Skeletal muscle satellite cell (primary cell): ENCODE data around the gene SLC25A4.
"Not testable (repeated sequence)": the region's sequence is repeated elsewhere in the genome, so short reads cannot be mapped to it uniquely, and the experiment has no call there.

Experiments used
- H3K27me3 ChIP-seq: 2 replicates; pipeline ENCODE4 v1.7.0; 2013; ENCODE audit warnings: low read length; ENCODE audit not compliant: control insufficient read depth, insufficient read depth
- H3K36me3 ChIP-seq: 2 replicates; pipeline ENCODE4 v1.7.0; 2013; ENCODE audit warnings: mild to moderate bottlenecking, control low read depth, low read length; ENCODE audit not compliant: insufficient read depth
- H3K4me1 ChIP-seq: 2 replicates; pipeline ENCODE4 v1.7.0; 2013; ENCODE audit warnings: low read length; ENCODE audit not compliant: control insufficient read depth, insufficient read depth
- H3K4me2 ChIP-seq: 2 replicates; pipeline ENCODE4 v1.7.0; 2013; ENCODE audit warnings: mild to moderate bottlenecking, low read length
- H3K4me3 ChIP-seq: 2 replicates; pipeline ENCODE4 v1.7.0; 2013; ENCODE audit warnings: low read length
- H3K9ac ChIP-seq: 2 replicates; pipeline ENCODE4 v1.7.0; 2013; ENCODE audit warnings: mild to moderate bottlenecking, low read depth, low read length, moderate library complexity
- H3K9me3 ChIP-seq: replicated peaks from 2 replicates; pipeline ENCODE4 v1.7.0; 2013; ENCODE audit warnings: mild to moderate bottlenecking, control low read depth, low read length

SLC25A4 gene

DNA sequence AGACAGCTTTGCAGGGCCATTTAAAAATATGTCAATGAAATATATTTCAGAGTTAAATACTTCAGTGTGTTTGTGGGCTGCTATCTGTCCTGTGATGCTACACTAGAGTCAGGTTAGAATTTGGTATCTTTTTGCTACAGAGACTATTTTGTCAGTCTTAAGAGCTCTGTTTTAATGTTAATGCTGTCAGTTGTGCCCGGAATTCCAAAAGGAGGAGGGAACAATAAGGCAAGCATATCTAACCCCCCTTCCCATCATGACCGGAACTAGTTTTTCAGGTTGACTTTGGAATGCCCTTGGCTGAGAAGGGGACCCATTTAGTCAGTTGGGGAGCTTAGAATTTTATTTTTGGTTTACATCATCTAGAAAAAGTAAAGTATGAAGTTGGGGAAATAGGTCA, 34.9 kb upstream of the SLC25A4 start:
- Histone ChIP-seq H3K36me3 (no peaks in the 10 kb centered on the region), H3K4me1 (peaks cover 15% of the 10 kb centered on the region), H3K27me3 (peaks cover 29% of the 10 kb centered on the region), H3K9me3 (no peaks in the 10 kb centered on the region), H3K4me2 (no peak overlapping the region), H3K9ac (no peak overlapping the region), H3K4me3 (no peak overlapping the region)

DNA sequence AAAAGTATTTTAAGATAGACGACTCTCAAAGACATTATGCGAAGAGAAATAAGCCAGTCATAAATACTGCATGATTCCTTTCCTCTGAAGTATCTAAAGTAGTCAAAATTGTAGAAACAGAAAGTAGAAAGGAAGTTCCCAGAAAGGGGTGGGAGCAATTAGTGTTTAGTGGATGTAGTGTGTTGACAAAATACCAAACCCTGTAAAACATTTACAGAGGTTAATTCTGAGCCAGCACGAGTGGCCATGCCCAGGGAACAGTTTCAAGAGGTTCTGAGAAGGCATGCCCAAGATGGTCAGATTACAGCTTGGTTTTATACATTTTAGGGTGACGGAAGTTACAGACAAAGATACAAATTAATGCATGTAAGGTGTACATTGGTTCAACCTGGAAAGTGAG, 34.4 kb upstream of the SLC25A4 start:
- no peak overlapping the region for H3K4me3 ChIP-seq
- H3K27me3 ChIP-seq, result peaks cover 25% of the 10 kb centered on the region

DNA sequence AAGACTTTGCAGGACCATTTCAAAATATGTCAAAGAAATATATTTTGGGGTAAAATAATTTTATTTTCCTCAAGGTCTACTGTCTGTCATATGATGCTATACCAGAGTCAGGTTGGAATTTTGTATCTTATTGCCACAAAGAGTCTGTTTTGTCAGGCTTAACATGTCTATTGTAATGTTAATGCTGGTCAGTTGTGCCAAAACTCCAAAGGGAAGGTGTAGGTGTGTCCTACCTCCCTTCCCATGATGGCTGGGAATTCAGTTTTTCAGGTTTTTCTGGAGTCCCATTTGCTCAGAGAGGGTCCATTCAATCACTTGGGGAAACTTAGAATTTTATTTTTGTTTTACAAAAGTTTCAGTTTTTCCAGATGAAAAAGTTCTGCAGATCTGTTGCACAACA, 33.3 kb upstream of the SLC25A4 start:
- Histone ChIP-seq H3K36me3 (no peaks in the 10 kb centered on the region), H3K9me3 (no peaks in the 10 kb centered on the region), H3K27me3 (peaks cover 16% of the 10 kb centered on the region), H3K4me2 (no peak overlapping the region), H3K4me3 (no peak overlapping the region), H3K4me1 (peaks cover 15% of the 10 kb centered on the region), H3K9ac (no peak overlapping the region)

More for the DNA sequence above, 34.4 kb upstream of the SLC25A4 start:
- Histone ChIP-seq H3K4me2 (no peak overlapping the region), H3K9me3 (no peaks in the 10 kb centered on the region), H3K9ac (no peak overlapping the region), H3K4me1 (peaks cover 15% of the 10 kb centered on the region), H3K36me3 (no peaks in the 10 kb centered on the region)

DNA sequence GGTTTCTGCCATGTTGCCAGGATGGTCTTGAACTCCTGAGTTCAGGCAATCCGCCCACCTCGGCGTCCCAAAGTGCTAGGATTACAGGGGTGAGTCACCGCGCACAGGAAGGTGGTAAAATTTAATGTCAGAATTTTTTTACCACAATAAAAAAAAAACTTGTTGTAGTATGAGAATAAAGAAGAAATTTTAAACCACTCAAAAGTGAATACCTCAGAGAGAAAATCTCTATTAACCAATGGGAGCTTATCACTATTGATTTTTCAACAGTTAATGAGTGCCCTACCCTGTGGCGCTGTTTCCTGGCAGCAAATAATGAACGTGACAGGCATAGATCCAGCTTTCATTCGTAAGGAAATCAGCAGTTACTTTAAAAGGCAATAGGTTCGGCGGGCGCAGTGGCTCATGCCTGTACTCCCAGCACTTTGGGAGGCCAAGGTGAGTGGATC, 32.7 kb upstream of the SLC25A4 start:
- Histone ChIP-seq H3K4me2 (no peak overlapping the region), H3K27me3 (peaks cover 11% of the 10 kb centered on the region), H3K9ac (no peak overlapping the region), H3K4me3 (no peak overlapping the region), H3K9me3 (no peaks in the 10 kb centered on the region), H3K36me3 (no peaks in the 10 kb centered on the region), H3K4me1 (peaks cover 15% of the 10 kb centered on the region)

DNA sequence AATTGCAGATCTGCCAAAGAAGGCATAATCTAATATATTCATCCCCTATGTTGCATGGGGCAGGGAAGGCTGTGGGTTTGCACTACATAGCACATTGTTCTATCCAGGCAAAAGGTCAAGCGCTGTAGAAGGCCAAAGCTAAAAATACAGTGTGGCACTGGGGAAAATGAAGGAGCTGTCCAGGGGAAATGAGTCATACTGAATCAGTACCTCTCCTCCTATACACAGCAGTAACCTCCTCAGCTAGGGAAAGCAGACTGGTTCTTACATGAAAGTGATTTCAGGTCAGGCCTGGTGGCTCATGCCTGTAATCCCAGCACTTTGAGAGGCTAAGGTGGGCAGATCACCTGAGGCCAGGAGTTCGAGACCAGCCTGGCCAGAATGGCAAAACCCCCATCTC, 31.0 kb upstream of the SLC25A4 start:
- Histone ChIP-seq H3K4me2 (no peak overlapping the region), H3K36me3 (no peaks in the 10 kb centered on the region), H3K9ac (no peak overlapping the region), H3K9me3 (no peaks in the 10 kb centered on the region), H3K27me3 (peaks cover 4% of the 10 kb centered on the region), H3K4me3 (no peak overlapping the region), H3K4me1 (peaks cover 21% of the 10 kb centered on the region)

DNA sequence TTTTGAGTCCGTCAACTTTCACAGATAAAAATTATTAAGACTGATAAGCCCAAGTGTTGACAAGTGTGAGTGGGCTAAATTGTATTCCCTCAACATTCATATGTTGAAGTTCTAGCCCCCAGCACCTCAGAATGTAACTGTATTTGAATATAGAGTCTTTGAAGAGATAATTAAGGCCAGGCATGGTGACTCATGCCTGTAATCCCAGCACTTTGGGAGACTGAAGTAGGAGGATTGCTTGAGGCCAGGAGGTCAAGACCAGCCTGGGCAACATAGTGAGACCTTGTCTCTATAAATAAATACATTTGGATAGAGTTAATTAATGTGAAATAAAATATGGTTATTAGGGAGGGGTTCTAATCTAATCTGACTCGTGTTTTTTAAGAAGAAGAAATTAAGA, 29.7 kb upstream of the SLC25A4 start:
- H3K4me2 ChIP-seq, result no peak overlapping the region
- H3K9ac ChIP-seq, result no peak overlapping the region
- no peaks in the 10 kb centered on the region for H3K36me3 ChIP-seq
- no peaks in the 10 kb centered on the region for H3K9me3 ChIP-seq
- no peak overlapping the region for H3K4me3 ChIP-seq
- H3K4me1 ChIP-seq, result peaks cover 21% of the 10 kb centered on the region
- H3K27me3 ChIP-seq, result peaks cover 4% of the 10 kb centered on the region

DNA sequence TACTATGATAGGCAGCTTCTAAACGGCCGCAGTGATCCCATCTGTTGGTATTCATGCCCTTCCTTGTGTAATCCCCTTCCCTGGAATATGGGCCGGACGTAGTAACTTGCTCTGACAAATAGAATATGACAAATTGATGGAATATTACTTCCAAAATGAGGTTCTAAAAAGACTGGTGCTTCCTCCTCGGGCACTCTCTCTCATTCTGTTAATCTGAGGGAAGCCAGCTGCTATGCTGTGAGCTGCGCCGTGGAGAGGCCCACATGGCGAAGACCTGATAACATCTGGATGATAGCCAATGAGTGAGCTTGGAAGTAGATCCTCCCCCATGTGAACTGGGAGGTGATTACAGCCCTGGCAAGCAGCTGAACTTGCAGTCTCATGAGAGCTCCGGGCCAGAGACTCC, 27.2 kb upstream of the SLC25A4 start:
- Histone ChIP-seq H3K4me3 (no peak overlapping the region), H3K9me3 (no peaks in the 10 kb centered on the region), H3K4me2 (peak overlapping the region; percentile 6), H3K36me3 (no peaks in the 10 kb centered on the region), H3K9ac (no peak overlapping the region), H3K4me1 (peaks cover 26% of the 10 kb centered on the region), H3K27me3 (no peaks in the 10 kb centered on the region)

DNA sequence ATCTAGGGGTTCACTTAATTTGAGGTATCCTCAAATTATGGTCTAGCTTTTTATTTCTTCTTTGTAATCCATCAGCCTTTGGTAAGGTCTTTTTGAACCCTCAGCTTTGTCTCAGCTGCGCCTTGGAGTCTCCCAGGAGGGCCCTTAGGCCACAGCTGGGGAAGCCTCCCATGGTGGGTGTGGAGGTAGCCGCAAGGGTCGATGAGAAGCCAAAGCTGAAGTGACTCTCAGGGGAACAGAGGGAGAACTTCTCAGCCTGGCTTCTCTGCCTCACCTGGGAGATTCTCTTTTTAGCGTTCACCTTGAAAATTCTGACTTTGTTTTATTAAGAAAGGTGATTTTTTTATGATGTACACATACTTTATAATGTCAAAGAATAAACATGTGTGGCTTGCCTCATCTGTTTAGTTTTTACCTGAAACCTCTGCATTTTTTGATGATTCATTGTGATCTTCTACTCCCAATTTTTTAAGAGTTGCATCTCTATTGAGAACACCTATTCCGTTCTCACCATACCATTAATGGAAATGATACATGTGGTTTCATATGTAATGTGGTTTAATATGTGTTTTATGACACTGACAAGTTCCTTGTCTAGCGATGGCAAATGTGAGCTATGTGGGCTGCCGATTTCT, 25.6 kb upstream of the SLC25A4 start:
- no peak overlapping the region for H3K4me3 ChIP-seq
- peaks cover 1% of the 10 kb centered on the region for H3K27me3 ChIP-seq
- no peak overlapping the region for H3K9ac ChIP-seq
- H3K36me3 ChIP-seq, result no peaks in the 10 kb centered on the region
- H3K4me1 ChIP-seq, result peaks cover 18% of the 10 kb centered on the region
- no peaks in the 10 kb centered on the region for H3K9me3 ChIP-seq
- H3K4me2 ChIP-seq, result no peak overlapping the region

DNA sequence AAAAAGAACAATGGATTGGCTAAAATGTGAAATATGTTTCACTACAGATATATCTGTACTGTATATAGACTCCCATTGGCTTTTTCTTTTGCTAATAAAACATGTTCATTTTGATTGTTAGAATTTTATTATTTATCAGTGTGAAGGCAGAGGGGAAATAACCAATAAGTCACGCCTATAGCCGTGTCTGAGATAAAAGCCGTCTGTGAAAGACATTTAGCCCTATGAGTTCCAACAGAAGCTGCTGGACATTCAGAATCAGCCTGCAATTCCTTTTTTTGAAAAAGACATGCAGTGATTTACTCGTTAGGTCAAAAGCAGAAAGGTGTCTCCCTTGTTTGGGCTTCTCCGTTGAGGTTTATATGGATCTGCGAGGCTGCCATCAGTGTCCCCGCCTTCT, 24.2 kb upstream of the SLC25A4 start:
- Histone ChIP-seq H3K27me3 (peaks cover 12% of the 10 kb centered on the region), H3K9me3 (no peaks in the 10 kb centered on the region), H3K4me3 (no peak overlapping the region), H3K4me1 (peaks cover 12% of the 10 kb centered on the region), H3K36me3 (no peaks in the 10 kb centered on the region), H3K4me2 (no peak overlapping the region), H3K9ac (no peak overlapping the region)

DNA sequence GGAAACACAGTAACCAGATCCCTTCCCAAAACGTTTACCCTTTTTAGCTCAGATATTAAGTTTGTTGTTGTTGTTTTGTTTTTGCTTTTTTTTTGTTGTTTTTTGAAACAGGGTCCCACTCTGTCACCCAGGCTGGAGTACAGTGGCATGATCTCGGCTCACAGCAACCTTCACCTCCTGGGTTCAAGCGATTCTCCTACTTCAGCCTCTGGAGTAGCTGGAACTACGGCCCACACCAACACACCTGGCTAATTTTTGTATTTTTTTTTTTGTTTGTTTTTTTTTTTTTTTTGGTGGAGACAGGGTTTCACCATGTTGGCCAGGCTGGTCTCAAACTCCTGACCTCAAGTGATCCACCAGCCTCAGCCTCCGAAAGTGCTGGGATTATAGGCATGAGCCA, 23.6 kb upstream of the SLC25A4 start:
- H3K9me3 ChIP-seq, H3K4me3 ChIP-seq, H3K4me2 ChIP-seq, H3K9ac ChIP-seq, H3K36me3 ChIP-seq: not testable (repeated sequence)
- H3K4me1 ChIP-seq, result peaks cover 12% of the 10 kb centered on the region
- H3K27me3 ChIP-seq, result peaks cover 16% of the 10 kb centered on the region

DNA sequence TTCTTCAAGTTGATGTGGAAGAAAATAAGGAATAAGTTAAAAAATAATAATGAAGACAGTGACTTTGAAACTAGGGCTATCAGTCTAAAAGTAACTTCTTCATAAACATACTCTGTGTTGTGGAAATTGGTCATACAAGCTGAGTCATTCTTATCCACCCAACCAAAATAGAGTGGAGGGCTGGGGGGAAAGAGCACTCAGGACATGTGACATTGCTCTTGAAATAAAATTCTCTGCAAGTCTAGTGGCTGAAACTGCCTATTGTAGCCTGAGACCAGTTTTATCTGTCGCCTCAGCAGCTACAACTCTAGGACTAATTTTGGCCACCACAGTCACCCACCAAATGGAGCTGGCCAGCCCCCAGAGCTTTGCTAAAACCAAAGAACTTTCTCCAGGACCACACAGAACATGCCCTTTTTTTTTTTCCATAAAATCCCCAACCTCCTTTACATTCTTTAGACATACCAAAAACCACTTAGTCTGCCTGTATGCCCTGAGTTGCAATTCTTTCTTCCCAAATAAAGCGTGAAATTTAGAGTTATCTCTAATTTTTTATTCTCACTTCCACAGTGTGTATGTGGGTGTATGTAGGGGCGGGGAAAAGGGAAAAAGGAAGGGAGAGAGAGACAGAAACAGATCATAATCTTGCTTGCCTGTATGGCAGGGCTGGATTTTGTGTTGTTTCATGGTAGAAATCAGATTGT, 23.0 kb upstream of the SLC25A4 start:
- H3K27me3 ChIP-seq, result peaks cover 20% of the 10 kb centered on the region
- peaks cover 12% of the 10 kb centered on the region for H3K4me1 ChIP-seq
- H3K9me3 ChIP-seq, result no peaks in the 10 kb centered on the region
- H3K36me3 ChIP-seq, result no peaks in the 10 kb centered on the region
- H3K9ac ChIP-seq, result no peak overlapping the region
- no peak overlapping the region for H3K4me3 ChIP-seq
- no peak overlapping the region for H3K4me2 ChIP-seq

DNA sequence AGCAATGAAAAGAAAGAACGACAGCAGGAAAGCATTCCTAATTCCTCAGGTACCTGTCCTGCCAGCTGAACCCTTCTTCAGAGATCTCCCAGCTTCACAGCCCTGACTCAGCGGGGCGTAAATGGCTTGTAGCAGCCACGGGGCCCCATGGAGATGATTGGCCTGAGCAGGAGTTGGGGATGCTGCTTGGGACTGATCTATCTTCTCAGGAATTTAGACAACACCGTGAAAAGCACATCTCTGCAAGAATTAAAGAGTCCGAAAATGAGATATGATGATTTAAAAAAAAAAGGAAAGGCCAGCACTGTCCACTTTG, 22.5 kb upstream of the SLC25A4 start:
- Histone ChIP-seq H3K36me3 (no peaks in the 10 kb centered on the region), H3K9ac (no peak overlapping the region), H3K4me2 (no peak overlapping the region), H3K4me3 (no peak overlapping the region), H3K9me3 (no peaks in the 10 kb centered on the region), H3K4me1 (peaks cover 12% of the 10 kb centered on the region), H3K27me3 (peaks cover 24% of the 10 kb centered on the region)
